Cardiac muscle cell (in vitro differentiated cells and primary cell): ENCODE measurements around the gene FAM209B. TPM values are rescaled to one million over a fixed set of nuclear protein-coding genes. Genes with fewer than 3 reads are reported as not detected.

Source experiments
- DNase-seq, 2 donors: peaks; one replicate each; pipeline versions ENCODE4 v3.0.0 to v3.0.0-alpha.2; 2010 to 2017; ENCODE audit warnings: low read depth in 1 of 2, low spot score in 1 of 2
- H3K27ac ChIP-seq: fragments of 200-600 bp; sonication (generic); 2 replicates; pipeline ENCODE4 v1.5.1; 2016
- H3K27me3 ChIP-seq: fragments of 200-600 bp; sonication (generic); 2 replicates; pipeline ENCODE4 v1.6.0; 2016; ENCODE audit warnings: control low read depth
- H3K36me3 ChIP-seq: fragments of 200-600 bp; sonication (generic); 2 replicates; pipeline ENCODE4 v1.5.1; 2016; ENCODE audit warnings: control low read depth
- H3K4me1 ChIP-seq: fragments of 200-600 bp; sonication (generic); 2 replicates; pipeline ENCODE4 v1.8.1; 2017; ENCODE audit warnings: low read depth, mild to moderate bottlenecking, mixed run types
- H3K4me3 ChIP-seq: fragments of 200-600 bp; sonication (generic); 2 replicates; pipeline ENCODE4 v1.5.1; 2016; ENCODE audit warnings: mild to moderate bottlenecking
- H3K9me3 ChIP-seq: fragments of 200-600 bp; sonication (generic); 2 replicates; pipeline ENCODE4 v1.5.1; 2017; ENCODE audit warnings: low read depth, mild to moderate bottlenecking, control low read depth
- polyA plus RNA-seq: library from polyadenylated mRNA; unstranded; fragments of >200 nt; fragmentation: Nextera tagmentation; extraction: Ambion mirVana; gene quantifications from 2 replicates; pipeline ENCODE4 v1.2.1, GENCODE V29; 2016
- total RNA-seq: library from RNA; depleted of rRNA; stranded (reverse); fragments of >200 nt; gene quantifications from 2 replicates; pipeline ENCODE4 v1.2.3, GENCODE V29; 2016
- TF ChIP-seq, protein P1 (sequence below): IDR thresholded peaks from 2 replicates; pipeline ENCODE4 v1.5.1; 2012; ENCODE audit warnings: low read depth, mild to moderate bottlenecking, low read length

FAM209B gene
- total and polyA plus RNA-seq, 2 experiments from 2014 or later = 0.49 TPM; not detected in 1

DNA sequence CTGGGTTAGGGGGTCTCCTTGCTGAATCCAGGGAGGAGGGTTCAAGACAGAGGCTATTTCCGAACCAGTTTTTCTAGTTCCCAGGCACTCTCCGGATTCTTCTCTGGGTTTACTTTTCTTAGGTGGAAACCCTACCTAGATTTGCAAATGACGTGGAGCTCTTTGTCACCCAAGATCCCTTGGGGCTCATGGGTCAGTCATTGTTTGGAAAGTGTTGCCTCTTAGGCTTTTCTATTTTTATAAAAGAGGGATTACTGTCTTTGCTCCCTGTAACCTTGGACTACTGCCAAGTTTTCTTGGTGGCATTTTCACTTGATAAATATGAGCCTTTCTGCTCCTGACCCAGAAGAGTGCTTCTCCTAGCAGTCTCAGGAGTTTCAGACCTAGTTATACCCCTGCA is 33.6 kb downstream of the FAM209B start:
- Histone ChIP-seq H3K4me1 (peaks cover 12% of the 10 kb centered on the region), H3K27me3 (no peaks in the 10 kb centered on the region), H3K36me3 (no peaks in the 10 kb centered on the region), H3K4me3 (no peak overlapping the region), H3K27ac (peak overlapping the region; percentile 41), H3K9me3 (no peaks in the 10 kb centered on the region)
- TF ChIP-seq, protein P1, sequence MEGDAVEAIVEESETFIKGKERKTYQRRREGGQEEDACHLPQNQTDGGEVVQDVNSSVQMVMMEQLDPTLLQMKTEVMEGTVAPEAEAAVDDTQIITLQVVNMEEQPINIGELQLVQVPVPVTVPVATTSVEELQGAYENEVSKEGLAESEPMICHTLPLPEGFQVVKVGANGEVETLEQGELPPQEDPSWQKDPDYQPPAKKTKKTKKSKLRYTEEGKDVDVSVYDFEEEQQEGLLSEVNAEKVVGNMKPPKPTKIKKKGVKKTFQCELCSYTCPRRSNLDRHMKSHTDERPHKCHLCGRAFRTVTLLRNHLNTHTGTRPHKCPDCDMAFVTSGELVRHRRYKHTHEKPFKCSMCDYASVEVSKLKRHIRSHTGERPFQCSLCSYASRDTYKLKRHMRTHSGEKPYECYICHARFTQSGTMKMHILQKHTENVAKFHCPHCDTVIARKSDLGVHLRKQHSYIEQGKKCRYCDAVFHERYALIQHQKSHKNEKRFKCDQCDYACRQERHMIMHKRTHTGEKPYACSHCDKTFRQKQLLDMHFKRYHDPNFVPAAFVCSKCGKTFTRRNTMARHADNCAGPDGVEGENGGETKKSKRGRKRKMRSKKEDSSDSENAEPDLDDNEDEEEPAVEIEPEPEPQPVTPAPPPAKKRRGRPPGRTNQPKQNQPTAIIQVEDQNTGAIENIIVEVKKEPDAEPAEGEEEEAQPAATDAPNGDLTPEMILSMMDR = no peak
- peak in 1 of 2 donors; percentile 89 for DNase-seq

DNA sequence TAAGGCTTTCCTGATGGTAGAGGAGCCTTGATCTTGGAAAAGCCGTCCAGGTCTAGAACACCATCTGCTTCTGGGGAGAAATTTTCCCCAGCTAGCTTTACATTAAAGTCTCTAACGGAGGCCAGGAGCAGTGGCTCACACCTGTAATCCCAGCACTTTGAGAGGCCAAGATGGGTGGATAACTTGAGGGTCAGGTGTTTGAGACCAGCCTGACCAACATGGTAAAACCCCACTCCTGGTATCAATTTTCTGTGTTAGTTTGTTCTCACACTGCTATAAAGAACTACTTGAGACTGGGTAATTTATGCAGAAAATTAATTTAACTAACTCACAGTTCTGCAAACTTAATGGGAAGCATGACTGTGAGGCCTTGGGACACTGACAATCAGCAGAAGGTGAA is 37.8 kb downstream of the FAM209B start:
- no peak overlapping the region for H3K4me3 ChIP-seq
- TF ChIP-seq, protein P1 = no peak
- H3K9me3 ChIP-seq = no peaks in the 10 kb centered on the region
- DNase-seq = no peak
- H3K36me3 ChIP-seq = no peaks in the 10 kb centered on the region
- no peaks in the 10 kb centered on the region for H3K27me3 ChIP-seq
- H3K4me1 ChIP-seq = peaks cover 12% of the 10 kb centered on the region
- no peak overlapping the region for H3K27ac ChIP-seq

DNA sequence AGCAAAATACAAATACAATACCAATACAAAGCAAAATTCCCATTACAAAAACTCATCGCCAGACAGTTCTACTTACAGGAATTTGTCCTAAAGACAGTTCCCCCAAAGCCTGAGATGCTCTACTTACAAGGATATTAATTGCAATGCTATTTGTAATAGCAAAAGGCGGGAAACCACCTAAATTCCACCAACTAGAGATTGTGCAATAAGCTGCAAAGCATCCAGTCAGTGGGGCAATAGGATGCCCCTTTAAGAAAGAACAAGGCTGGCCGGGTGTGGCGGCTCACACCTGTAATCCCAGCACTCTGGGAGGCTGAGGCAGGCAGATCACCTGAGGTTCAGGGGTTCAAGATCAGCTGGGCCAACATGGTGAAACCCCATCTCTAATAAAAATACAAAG is 39.1 kb downstream of the FAM209B start:
- DNase-seq = peak in 1 of 2 donors; percentile 10
- H3K27ac ChIP-seq = no peak overlapping the region
- H3K27me3 ChIP-seq = no peaks in the 10 kb centered on the region
- H3K4me3 ChIP-seq = no peak overlapping the region
- H3K36me3 ChIP-seq = no peaks in the 10 kb centered on the region
- peaks cover 3% of the 10 kb centered on the region for H3K4me1 ChIP-seq
- no peaks in the 10 kb centered on the region for H3K9me3 ChIP-seq
- TF ChIP-seq, protein P1 = no peak

DNA sequence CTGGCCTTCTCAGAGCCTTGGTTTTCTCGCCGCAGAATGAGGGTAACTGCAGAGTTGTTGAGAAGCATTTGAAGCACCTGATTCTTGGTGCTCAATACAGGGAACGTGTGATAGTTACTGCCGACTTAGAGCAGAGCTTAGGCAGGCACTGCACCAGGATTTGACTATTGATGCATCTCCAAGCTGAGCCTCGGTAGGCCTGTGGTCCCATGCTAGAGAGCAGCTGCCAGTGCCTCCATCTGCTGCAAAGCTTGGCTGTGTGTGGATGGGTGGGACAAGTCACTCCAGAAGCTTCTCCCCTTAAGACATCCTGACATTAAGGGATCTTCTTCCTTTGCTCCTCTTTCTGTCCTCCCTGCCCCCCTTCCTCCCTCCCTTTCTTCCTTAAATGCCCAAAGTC is 40.9 kb downstream of the FAM209B start:
- TF ChIP-seq, protein P1 = no peak
- Histone ChIP-seq H3K4me1 (no peaks in the 10 kb centered on the region), H3K9me3 (no peaks in the 10 kb centered on the region), H3K4me3 (no peak overlapping the region), H3K27me3 (no peaks in the 10 kb centered on the region), H3K36me3 (no peaks in the 10 kb centered on the region), H3K27ac (no peak overlapping the region)
- DNase-seq = no peak

DNA sequence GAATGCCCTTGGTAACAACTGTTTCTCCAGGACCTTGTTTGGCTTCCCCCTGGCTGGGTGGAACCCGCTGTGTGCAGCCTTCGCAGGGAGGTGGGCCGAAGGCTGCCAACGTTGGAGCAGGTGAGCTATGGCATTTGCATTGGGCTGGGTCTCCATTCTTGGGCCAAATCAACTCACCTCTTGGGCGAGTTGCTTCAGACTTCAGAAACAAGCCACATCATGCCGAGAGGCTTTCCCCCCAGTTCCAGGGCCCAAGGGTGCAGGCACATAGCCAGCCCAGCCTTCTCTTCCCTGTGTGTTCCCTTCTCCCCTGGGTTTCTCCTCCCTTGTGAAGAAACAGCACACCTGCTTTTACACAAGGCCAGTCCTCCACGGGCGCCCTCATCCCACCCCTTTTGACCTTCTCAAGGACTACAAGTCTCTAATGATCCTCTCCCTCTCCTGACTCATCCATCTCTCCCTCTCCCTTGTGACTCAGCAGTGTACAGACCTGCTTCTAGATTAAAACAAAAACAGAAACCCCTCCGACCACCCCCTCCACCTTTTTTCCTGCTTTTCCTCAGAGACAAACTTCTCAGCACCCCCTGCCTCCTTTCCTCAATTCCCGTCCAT is 41.6 kb downstream of the FAM209B start:
- Histone ChIP-seq H3K36me3 (no peaks in the 10 kb centered on the region), H3K4me1 (no peaks in the 10 kb centered on the region), H3K9me3 (no peaks in the 10 kb centered on the region), H3K27ac (no peak overlapping the region), H3K27me3 (no peaks in the 10 kb centered on the region), H3K4me3 (no peak overlapping the region)
- TF ChIP-seq, protein P1 = no peak
- peak in 1 of 2 donors; percentile 4 for DNase-seq
